ENCODE measurements around the gene DLGAP1.

DLGAP1 gene

DNA sequence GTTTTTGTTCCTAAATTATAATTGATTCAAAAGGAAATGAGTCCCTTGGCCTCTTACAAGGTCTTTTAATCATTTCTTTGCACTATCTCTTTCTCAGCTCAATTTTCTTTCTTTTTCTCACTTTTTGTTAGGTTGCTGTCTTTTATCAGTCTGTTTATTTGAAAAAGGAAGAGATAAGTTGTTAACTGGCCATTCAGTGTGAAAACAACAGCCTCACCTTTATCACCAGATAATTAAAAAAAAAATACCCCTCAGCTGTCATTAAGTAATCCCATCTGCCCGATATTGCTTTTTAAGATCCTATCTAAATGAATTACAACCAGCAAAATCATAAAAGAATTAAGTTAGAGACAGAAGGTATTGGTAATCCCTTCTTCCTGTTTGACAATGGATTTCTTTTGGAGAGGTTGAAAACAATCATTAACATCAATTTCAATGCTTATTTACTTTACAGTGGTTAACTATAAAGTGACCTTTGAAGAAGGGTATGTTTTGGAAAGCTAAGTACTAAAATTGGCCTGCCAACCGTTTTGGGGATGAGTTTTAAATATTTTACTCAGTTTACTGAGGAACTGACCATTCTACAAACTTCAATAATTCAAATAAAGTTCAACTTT, 900.2 kb downstream of the DLGAP1 start:
- no peak for DNase-seq

DNA sequence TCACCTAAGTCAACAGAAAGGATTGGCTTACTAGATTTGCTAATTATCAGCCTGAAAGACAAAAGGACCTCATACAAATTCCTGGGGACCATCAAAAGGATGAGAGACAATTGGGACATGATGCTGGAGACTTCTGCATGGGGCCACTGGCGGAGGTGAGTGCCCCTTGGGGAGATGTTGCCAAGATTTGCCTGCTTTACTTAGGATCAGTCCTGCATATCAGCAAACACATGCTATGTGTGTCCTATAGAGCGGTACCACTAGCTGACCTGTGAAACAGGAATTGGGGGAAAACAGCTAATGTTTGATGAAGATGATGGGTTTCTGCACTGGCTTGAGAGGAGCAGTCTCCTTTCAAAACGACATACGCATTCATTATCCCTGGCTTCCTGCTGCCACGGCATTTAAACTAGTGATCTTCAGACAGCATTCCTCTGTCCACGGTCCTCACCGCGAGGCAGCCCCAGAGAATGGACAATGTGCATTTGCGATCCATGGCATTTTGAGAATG, 901.0 kb downstream of the DLGAP1 start:
- DNase-seq = no peak

DNA sequence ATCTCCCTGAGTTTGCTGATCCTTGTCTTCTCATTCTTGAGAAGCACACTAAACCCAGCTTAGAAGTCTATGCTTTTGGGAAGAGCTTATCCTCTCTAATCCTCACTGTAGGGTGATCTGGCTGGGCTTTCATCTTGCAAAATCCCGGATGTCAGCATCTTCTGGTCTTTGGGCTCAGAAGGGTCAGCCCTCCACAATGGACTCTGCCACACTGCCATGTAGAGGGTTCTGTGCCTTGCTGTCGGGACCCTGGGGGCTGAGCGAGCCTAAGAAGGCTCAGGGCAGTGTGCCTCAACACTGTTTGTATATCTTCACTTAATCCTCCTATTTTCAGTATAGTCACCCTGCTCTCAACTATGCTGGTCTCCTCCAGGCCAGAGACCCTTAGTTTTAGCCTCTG, 902.8 kb downstream of the DLGAP1 start:
- DNase-seq = no peak

DNA sequence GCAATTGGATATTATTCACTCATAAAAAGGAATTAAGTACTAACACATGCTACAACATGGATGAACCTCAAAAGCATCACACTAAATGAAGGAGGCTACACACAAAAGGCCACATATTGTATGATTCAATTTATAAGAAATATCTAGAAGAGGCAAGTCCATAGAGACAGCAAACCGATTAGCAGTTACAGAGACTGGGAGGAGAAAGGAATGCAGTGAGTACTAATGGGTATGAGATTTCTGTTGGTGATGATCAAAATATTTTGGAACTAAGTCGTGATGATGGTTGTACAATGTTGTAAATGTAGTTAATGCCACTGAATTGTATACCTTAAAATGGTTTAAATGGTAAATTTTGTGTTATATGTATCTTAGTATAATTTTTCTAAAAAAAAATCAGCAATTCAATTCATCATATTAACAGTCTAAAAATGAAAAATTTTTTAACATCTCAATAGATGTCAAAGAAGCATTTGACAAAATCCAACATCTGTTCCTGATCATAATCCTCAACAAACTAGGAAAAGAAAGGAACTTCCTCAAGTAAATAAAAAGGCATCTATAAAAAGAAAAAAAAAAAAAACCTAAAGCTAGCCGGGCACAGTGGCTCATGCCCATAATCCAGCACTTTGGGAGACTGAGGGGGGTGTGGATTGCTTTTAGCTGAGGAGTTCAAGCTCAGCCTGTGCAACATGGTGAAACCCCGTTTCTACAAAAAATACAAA, 907.1 kb downstream of the DLGAP1 start:
- no peak for DNase-seq

DNA sequence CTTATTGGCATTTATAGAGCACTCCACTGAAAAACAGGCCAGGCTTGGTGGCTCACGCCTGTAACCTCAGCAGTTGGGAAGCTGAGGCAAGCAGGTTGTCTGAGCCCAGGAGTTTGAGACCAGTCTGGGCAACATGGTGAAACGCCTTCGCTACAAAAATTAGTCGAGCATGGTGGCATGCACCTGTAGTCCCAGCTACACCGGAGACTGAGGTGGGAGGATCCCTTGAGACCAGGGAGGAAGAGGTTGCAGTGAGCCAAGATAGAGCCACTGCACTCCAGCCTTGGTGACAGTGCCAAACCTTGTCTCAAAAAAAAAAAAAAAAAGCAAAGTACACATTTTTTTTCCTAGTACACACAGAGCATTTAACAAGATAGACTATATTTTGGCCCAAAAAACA, 909.0 kb downstream of the DLGAP1 start:
- DNase-seq = no peak

DNA sequence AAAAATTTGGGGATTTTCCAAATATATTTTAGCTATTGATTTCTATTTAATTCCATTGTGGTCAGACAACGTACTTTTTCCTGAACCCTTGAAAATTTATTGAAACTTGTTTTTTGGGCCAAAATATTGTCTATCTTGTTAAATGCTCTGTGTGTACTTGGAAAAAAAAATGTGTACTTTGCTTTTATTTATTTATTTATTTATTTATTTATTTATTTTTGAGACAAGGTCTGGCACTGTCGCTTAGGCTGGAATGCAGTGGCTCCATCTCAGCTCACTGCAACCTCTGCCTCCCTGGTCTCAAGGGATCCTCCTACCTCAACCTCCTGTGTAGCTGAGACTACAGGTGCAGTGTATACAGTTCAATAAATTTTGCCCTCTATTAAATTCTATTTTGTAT, 910.6 kb downstream of the DLGAP1 start:
- no peak for DNase-seq

DNA sequence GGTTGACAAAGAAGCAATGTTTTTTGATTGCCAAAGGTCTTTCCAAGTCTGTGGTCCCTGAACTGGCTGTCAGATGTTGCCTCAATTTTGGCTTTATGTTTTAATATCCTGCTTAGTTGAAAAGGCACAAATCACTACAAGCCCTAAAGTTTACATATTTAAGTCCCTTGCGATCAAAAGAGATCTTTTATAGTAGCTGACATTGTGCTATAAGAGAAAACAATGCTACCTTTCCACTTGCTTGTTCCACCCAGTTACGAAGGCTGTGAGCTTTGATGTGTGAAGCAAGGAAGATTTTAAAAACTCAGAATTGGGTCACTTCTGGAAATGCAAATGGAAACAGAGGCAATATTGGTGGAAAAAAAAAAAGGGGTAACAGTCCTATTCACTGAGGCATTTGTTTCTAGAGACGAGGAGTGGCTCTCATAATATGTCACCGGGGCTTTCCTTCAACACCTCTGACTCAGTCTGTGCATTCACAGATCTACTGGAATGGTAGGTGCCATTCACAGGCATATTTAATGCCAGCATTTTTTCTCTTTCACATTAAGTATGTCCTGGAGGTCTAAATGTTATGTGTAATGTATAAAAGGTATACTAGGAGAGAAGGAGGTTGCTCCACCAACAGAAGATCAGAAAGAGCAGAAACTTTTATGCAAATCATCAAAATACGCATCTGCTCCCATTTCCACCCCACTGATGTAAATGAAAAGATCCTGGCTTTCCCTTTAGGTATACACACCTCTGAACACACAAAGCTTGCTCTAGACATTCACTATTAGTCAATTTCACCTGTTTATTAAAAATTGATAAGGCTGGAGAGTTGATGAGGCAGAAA, 913.3 kb downstream of the DLGAP1 start:
- no peak for DNase-seq

DNA sequence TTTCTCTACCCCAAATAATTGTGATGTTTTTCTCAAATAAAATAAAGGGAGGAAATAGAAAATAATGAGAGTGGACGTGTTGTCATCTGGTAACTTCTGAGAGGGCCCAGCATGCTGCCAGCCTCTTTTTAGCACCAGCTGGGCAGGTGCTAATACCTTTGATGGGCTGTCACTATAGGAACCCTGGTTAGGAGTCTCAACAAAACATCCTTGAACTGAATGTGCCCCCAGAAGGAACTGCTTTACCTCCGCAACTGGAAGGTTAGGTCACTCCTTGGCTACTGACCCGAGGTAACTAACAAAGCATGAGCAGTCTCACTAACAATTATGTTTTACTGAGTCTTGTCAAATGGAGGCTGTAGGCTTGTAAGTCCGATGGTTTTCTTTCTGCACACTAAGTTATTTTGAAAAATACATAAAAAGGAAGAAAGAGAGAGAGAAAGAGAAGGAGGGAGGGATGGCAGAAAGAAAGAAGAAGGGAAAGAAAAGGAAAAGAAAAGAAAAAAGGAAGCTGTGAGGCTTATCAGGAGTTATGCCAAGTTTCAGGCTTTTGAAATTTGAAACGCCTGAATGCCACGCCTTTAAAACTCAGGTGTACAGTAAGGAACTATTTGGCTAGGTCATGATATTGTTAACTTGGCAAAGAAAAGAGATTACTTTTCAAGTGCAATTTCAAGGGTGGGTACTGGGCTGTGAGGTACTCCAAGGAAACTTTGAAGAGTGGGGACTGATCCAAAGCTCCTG, 914.1 kb downstream of the DLGAP1 start:
- DNase-seq = no peak

DNA sequence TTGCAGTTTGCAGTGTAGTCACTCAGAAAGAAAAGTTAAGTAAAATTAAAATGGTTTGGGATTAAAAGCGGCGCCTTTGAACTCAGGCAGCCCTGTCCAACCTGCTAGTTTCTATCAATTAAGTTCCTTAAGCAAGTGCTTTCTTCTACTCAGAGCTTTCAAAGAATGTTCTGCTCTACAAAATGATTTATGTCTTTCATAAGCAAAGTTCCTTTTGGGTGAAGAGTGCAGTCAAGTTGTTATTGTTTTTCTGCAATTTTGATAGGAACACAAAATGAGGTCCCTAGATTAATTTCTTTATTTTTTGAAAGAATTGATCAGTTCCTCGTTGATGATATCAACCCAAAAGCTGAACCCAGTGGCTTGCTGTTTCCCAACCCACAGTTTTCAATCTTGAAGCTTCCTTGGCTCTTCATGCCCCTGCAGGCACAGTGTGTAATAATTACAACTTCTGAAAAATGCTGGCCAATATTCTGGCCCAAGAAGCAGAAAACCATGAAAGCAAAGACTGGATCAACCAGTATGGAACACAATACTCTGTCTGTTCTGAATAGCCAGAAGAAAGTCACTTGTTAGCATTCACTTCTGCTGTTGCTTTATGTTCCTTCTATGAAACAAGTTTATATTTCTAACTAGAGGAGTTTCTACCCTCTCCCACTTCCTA, 916.0 kb downstream of the DLGAP1 start:
- DNase-seq = no peak

DNA sequence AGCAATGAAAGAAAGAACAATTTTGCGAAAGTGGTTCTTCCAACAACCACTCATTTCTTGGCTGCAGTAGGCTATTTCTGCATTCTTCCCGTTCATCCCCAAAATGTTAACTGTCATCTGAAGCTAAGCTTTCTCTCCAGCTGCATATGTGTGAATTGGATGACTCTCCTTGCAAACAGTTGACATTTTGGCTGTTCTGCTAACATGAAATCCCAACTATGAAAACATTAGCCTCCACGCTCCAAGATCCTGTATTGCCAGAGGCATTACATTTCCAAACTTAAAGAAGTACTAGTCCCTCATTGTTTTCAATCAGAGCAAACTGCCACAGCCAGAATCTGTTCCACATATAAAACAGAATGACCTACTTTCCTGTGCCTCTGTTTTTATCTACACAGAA, 916.7 kb downstream of the DLGAP1 start:
- no peak for DNase-seq

DNA sequence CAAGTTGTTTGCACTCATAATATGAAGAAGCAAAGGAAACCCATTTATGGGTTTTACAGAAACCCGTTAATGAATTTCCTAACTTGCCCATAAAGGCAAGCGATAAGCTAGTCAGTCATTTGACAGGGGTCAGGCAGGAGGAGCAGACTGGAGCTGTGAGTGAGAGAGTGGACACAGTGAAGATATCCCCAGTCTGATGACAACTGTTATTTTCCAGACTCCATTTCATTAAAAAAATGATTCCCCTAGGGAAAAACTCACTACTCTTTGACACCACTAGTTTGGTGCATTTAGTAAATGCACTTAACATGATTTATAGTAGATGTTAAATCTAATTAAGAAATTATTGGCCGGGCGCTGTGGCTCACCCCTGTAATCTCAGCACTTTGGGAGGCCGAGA, 924.3 kb downstream of the DLGAP1 start:
- DNase-seq = no peak

DNA sequence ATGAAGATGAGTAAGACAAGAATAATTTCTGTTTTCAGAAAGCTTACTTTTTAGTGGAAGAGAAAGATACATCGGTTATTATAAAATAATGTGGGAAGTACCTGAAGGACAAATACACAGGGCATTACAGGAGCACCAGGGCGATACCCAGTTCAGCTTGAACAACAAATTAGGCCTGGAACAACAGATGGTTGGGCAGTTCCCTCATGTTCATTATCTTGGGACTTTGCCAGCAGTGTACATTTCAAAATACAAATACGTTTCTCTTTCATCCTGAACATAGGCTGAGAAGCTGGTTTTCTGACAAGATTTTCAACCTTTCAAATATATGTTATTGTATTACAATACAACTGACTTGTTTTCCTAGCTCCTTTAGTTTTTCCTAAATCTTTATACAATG, 925.5 kb downstream of the DLGAP1 start:
- no peak for DNase-seq

DNA sequence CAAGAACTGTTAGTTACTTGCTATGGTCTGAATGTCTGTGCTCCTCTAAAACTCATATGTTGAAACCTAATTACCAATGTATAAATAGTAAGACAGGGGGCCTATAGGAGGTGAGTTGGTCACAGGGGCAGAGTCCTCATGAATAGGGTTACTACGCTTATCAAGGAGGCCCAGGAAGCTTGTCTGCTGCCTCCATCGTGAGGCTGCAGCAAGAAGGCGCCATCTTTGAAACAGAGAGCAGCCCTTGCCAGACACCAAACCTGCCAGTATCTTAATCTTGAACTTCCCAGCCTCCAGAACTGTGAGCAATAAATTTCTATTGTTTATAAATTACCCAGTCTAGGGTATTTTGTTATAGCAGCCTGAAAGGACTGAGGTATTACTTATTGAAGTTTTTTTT, 926.0 kb downstream of the DLGAP1 start:
- no peak for DNase-seq

DNA sequence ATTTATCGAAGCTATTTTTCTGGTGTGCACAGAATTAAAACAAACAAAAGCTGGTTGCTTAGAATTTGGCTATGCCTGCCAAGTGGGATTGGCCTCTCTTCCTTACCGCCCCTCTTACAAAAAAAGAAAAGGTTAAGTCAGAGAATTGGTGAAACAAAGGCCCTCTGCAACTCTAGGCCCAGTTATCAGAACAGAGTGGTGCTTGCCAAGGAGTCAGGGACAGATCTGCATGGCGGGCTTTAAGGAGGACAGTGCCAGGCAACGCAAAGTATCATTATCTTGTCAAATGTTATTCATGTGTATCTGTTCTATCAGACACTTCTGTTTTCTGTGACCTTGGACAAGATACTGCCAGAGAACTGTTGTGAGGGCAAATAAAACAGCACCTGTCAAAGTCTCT, 926.9 kb downstream of the DLGAP1 start:
- DNase-seq = no peak

DNA sequence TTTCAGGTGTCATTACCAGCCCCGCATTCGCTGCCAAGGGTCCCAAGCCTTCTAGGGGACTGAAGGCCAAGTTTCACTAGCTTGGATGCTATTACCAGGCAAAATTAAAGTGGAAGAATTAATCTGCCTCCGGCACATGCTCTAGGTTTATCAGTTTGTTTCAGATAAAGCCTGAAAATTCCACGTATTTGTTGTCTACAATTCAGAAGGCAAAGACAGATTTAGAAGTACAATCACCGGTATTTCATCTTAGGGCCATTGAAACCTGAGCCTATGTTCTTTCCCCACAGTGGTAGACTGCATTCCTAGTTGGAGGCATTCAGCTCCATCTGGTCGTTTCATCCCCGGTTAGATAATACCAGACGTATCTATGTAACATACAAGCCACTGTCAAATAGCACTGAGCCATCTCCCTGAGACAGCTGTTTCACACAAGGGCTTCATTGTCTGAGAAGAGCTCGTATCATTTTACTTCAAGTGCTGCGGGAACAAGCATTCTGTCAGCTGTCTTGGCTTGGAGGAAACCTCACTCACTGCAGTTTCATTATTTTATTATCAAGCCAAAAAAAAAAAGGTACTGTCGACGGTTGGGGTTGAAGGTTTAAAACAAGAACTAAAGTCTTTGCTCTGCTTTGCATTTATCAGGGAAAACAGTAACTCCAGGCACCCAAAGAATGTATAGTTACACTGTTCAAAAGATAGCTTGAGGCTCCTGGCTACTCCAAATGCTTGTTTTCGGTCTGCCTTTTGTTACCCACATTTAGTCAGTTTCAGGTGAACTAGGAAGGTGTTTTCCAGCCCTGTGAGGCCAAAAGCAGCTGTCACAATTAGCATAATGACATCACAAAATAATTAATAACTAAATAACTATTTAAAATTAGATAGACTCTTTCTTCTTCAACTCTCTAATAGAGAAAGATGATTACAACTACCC, 928.4 kb downstream of the DLGAP1 start:
- no peak for DNase-seq

DNA sequence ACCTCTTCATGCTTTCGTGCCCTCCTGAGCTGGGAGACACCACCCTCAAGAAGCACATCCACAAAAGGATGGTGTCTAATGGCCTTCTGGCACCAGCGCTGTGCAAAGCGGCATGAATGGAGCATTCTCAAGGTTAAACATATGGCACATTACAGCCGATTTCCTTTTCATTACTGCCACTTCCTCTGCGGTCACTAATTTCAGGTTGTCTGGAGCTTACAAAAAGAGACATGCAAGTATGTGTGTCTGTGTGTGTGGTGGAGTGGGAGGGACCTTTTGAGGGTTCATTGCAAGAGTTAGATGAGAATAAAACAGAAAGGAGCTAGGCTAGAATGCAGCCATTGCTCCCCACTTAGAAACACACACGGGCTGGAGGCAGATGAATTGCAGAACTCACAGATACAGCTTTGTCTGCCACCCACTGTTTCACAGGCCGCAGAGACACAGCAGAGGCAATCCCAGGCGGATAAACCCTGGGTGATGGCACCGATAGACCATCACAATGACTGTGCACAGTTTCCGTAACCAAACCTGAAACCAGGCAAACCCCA, 929.2 kb downstream of the DLGAP1 start:
- peak; percentile 6 to 12 for DNase-seq

DNA sequence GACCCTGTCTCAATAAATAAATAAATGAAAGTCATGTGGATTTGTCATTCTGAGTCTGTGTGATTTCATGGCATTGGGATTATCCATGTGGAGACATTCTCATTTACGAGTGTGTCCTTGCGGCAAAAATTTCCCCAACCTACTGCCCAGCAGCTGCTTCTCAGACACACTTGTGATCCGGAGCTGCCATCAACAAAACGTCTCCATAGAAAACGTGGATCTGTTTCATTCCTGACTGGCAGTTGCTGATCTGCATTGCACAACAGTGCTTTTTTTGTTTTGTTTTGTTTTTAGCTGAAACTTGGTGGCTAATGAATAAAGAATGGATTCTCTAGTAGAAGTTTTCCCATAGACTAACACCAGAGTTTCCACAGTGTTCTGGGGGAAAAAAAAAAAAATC, 930.4 kb downstream of the DLGAP1 start:
- DNase-seq = no peak

DNA sequence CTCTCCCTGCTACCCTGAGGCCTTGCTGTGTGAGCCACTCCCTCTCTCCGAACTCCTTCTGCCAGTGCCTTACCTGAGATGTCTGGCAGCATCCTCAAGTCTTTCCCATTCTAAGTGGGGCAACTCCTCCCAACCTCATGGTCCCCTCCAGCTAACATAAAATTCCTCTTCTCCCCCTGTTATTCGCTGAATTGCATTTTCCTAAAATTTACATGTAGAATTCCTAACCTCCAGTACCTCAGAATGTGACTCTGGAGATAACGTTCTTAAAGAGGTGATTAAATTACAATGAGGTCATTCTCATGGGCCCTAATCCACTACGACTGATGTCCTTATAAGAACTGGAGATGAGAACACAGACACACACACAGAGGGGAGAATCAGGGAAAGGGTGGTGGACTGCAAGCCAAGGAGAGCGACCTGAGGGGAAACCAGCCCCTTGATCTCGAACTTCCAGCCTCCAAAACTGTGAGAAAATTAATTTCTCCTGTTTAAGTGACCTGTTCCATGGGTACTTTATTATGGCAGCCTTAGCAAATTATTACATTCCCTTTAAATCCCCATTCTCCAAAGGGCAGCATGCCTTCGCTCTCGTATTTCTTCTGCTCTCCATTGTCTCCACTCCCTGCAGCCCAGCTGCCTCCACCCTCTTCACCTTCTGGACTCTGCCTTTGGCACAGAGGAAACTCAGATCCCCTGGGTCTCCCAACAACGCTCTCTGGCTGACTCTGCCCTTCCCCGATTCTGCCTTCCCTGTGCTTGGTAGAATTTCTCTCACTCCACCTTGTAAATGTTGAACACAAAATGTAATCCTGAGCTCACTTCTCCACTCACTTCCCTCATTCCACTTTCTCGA, 934.6 kb downstream of the DLGAP1 start:
- no peak for DNase-seq

DNA sequence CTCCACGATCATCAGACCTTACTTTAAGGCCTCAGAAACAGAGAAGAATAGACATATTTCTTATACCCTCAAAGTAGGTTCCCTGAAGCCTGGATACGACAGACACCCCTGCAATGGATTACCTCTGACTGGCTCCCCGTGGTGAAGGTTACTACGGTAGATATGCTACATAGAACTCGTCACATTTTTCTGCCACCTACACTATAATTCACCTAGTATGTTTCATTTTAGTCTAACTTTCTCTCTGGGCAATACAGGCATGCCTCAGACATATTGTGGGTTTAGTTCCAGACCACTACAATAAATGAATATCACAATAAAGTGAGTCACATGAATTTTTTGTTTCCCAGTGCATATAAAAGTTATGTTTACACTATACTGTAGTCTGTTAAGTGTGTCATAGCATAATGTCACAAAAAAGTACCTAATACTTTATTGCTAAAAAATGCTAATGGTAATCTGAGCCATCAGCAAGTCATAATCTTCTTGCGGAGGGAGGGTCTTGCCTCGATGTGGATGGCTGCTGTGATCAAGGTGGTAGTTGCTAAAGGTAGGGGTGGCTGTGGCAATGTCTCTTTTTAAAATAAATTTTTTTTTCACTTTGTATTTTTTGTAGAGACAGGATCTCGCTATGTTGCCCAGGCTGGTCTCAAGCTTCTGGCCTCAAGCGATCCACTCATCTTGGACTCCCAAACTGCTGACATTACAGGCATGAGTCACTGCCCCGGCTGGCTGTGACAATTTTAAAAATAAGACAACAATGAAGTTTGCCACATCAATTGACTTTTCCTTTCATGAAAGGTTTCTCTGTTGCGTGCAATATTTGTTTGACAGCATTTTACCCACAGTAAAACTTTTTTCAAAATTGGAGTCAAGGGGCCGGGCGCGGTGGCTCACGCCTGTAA, 940.5 kb downstream of the DLGAP1 start:
- DNase-seq = no peak

Data from activated CD4-positive, alpha-beta T cell treated with anti-CD3 and anti-CD28 coated beads for 4 hours (primary cell).